Activated T-cell treated with anti-CD3 and anti-CD28 coated beads for 48 hours (primary cell): Measurements from ENCODE around the gene FUNDC1.
"Not testable (repeated sequence)": the region's sequence is repeated elsewhere in the genome, so short reads cannot be mapped to it uniquely, and the experiment has no call there.

Experiments
- DNase-seq: peaks from one replicate; pipeline ENCODE4 v3.0.0-alpha.2; 2020; ENCODE audit warnings: low read depth

The FUNDC1 gene, protein sequence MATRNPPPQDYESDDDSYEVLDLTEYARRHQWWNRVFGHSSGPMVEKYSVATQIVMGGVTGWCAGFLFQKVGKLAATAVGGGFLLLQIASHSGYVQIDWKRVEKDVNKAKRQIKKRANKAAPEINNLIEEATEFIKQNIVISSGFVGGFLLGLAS

DNA sequence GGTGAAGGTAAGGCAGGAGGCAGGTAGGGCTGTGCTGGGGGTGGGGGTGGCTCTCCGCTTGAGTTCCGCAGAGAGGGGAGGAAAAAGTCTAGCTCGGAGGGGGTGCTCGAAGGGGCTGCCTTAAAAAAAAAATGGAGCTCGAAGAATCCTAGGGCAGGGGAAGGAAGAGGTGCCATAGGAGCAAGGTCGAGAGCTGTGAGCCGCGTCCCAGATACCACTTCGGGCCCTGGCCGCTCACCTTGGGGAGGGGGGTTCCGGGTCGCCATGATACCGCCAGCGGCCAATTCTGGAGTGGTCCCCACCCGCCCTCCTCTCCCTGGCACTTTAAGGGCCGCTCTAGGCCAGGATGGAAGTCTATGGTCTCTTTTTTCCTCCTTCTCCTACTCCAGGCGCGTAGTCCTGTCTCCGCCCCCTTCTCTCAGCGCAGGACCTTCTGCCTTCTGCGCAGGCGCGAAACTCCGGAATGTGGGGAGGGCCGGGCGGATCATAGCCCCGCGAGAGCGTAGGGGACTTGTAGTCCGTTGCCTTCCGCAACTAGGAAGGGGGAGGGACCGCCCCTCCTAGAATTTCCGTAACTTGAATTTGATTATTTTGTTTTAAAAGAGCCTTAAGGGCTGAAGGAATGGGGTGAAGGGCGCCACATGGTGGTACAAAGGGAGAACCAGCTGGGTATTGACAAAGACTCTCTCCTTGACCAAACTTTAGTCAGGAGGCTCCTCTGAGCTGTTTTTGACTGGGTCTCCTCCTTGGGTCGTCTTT, at the start of gene FUNDC1:
TSS of gene FUNDC1 (minus strand) at position 293 of the 759 bp plus-strand sequence. CDS start at position 266, 27 bp downstream.
- peak; percentile 80 for DNase-seq

DNA sequence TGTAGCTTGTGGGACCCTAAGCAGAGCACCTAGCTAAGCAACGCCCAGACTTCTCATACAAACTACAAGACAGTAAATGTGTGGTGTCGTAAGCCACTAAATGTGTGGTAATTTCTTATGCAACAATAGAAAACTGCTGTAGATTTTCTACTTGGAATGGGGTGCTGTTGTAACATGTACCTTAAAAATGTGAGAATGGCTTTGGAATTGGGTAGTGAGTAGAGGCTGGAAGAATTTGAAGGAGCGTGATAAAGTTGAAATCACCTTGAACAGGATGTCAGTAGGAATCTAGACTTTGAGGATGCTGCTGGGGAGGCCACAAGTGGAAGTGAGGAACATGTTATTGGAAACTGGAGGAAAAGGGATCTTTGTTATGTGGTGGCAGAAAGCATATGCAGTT, 43.2 kb upstream of the FUNDC1 start:
- DNase-seq: no peak

DNA sequence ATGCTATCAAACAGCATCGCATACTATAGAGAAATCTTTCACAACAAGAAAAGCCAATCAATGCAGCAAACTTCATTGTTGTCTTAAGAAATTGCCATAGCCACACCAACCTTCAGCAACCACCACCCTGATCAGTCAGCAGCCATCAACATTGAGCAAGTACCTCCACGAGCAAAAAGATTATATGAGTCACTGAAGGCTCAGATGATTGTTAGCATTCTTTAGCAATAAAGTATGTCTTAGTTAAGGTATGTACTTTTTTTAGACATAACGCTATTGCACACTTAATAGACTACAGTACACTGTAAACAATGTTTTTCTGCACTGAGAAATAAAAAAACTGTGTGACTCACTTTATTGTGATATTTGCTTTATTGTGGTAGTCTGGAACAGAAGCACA, 37.8 kb upstream of the FUNDC1 start:
- DNase-seq: no peak

DNA sequence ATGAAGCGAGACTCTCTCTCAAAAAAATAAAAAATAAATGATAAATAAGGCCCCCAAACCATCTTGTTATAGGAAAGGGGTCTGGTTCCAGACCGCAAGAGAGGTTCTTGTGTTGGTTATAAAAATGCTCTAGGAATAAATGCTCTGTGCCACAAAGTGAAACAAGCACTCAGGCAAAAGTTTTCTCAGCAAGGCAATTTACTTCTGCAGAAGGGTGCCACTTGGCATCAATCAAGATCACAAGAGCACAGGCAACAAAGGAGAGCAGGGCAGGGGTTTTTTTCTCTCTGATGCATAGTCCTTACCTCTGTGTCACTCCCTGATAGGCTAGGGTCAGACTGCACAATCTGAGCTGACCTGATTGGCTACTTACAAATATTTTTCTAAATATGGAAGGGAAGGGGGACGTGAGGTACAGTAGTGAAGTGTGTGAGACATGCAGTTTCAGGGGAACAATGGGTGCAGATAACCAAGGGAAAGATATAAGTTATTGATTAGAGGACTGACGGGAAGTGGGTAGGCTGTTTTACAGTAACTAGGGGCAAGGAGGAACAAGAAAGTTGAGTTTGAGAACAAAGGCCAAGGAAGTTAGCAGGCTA, 29.8 kb upstream of the FUNDC1 start:
- no peak for DNase-seq

- no peak for DNase-seq
Measured at GRCh38 chrX:44570522-44570921, 27.9 kb upstream of the FUNDC1 start.

DNA sequence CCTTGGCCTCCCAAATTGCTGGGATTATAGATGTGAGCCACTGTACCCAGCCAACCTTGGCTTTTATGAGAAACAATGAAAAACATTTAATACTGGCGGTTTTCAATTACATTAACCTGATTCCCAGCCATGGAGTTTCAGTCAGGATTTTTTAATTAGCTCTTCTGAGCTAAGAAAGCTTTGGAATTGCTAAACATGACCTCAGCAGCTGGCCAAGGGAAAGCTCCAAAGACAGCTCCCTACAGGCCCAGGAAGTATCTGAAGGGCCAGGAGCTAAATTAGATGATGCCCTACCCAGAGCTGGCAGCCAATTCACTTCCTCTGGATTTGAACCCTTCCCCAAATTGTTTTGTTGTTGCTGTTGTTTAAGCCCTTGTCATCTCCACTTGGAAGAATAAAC, 26.5 kb upstream of the FUNDC1 start:
- DNase-seq: no peak

GRCh38 chrX:44568196-44568595, 25.5 kb upstream of the FUNDC1 start:
- no peak for DNase-seq

DNA sequence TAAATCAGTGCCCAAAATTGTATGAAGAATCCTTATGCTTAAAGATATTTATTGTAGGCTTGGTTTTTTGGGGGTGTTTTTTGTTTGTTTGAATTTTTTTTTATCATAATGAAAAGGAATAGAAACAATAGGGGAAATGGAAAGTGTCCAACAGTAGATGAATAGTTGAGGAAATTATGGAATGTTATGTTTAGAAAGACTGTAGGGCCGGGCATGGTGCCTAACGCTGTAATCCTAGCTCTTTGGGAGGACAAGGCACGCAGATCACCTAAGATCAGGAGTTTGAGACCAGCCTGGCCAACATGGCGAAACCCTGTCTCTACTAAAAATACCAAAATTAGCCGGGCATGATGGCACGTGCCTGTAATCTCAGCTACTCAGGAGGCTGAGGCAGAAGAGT, 19.2 kb upstream of the FUNDC1 start:
- not testable (repeated sequence) for DNase-seq

- no peak for DNase-seq
Measured at GRCh38 chrX:44550563-44550962, 7.9 kb upstream of the FUNDC1 start.

- not testable (repeated sequence) for DNase-seq
Measured at GRCh38 chrX:44545454-44545853, 2.8 kb upstream of the FUNDC1 start.

GRCh38 chrX:44544036-44544435, 1.4 kb upstream of the FUNDC1 start:
- no peak for DNase-seq

DNA sequence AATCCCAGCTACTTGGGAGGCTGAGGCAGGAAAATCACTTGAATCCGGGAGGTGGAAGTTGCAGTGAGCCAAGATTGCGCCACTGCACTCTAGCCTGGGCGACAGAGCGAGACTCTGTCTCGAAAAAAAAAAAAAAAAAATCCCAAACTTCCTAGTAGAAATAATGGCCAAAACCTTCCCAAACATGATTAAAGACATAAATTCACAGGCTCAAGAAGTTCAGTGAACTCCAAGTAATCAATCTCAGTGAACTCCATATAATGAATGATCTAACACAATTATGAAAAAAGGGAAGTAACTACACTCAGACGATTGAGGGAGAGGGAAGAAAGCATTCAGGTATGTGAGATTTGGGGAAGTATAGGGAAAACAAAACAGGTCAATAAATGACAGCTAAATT, 6.5 kb downstream of the FUNDC1 start:
- no peak for DNase-seq

DNA sequence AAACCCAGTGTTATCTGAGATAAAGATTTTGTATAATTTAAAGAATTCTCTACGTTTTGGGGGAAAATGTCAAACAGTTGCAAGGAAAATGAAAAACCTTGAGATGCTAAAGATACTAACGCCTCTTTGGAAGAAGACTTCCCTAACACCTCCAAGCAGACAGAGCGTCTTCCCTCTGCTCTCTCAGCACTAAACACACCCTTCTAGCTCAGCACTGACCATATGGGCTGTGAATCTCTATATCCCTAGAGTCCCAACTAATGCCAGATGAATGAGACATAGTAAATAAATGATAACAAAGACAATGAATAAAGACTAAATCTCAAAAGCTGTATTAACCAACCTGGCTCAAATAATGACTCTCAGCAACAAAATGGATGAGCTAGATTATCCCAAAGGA, 13.3 kb downstream of the FUNDC1 start:
- no peak for DNase-seq

- DNase-seq: no peak
Measured at GRCh38 chrX:44514272-44514671, 28.4 kb downstream of the FUNDC1 start.

GRCh38 chrX:44507292-44507691, 35.4 kb downstream of the FUNDC1 start:
- DNase-seq: peak; percentile 1

DNA sequence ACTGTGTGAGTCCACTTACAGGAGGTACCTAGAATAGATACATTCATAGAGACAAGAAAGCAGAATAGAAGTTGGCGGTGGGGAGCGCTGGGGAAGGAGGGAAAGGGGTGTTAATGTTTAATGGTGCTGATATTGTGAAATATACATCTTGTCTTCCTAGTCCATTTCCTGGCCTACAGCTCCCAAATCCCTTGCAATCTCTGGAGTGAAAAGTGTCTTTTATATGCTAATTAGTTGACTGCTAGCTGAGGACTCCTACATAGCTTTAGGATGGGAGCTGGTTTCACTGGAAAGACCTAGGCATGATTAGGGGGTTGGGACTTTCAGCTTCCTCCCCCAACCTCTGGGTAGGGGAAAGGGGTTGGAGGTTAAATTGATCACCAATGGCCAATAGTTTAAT, 36.0 kb downstream of the FUNDC1 start:
- DNase-seq: no peak

DNA sequence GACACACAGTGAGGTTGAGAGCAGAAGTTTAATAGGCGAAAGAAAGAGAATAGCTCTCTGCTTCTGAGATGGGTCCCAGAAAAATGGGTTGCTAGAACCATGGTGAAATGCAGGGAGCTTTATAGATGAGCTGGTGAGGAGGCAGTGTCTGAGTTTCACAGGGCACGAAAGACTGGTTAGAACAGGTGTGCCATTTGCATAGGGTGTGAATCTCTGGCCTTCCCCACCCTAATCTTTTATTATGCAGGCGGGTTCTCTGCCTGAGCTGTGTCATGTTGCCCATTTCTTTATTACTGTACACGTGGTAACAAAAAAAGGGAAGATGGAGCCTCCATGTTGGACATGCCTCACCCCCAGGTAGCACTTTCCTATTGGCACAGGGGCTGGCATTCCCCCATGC, 39.1 kb downstream of the FUNDC1 start:
- DNase-seq: no peak

GRCh38 chrX:44495091-44495490, 47.6 kb downstream of the FUNDC1 start:
- no peak for DNase-seq

GRCh38 chrX:44494357-44494756, 48.3 kb downstream of the FUNDC1 start:
- no peak for DNase-seq

GRCh38 chrX:44489515-44489914, 53.1 kb downstream of the FUNDC1 start:
- DNase-seq: no peak

DNA sequence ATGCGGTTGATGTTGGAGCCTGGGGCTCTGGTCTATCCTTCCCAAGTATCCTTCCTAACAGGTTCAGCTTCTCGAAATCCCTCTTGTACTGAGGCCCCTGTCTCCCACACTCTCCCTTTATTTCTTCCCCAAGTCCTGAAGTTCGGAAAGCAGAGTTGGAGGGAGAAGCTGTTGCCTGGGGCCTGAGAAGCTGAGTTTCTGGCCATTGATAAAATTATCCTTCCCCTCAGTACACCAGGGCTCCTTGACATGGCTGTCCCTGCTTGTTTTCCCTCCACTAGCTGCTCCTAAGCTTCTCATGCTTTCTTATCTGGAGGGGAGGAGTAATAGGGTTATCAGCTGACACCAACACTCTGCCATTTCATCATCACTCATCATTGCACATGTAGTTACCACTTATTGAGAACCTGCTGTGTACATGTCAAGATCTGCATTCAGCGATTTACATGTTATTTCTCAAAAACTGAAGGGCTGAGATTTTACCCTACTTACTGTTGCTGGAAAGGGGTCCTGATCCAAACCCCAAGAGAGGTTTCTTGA, 58.0 kb downstream of the FUNDC1 start:
- no peak for DNase-seq

- no peak for DNase-seq
Measured at GRCh38 chrX:44483965-44484606, 58.6 kb downstream of the FUNDC1 start.

DNA sequence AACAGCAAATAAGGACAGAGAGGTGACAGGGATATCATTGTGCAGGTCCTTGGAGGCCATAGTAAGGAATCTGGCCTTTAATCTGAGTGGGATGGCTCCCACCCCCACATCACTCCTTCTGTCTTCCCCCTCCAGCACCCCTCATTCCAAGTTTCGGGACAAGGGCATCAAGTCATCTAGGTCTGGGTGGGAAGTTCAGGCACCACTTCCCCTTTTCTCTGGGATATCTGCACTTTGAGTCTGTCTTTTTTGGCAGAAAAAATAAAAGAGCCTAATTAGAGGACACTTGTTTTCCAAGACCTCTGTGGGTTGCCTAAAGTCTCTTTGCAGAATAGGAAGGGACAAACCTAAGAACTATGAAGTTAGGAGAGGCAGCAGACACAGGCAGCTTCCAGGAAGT, 60.1 kb downstream of the FUNDC1 start:
- no peak for DNase-seq
